CD14-positive monocyte (primary cell): ENCODE measurements around the gene BCAP31. TPM values are rescaled to one million over a fixed set of nuclear protein-coding genes. Genes with fewer than 3 reads are reported as not detected.

Source experiments
- DNase-seq, 3 donors: peaks; one replicate each; pipeline ENCODE4 v3.0.0-alpha.2; 2011 to 2022
- H2AFZ ChIP-seq: 2 replicates; pipeline ENCODE4 v1.6.0; 2012; ENCODE audit warnings: mild to moderate bottlenecking, low read depth, low read length, inconsistent platforms; ENCODE audit not compliant: insufficient read depth, poor library complexity, severe bottlenecking
- H3K27ac ChIP-seq, 2 donors: 1 replicate in 1 of 2; 2 replicates in 1 of 2; pipeline ENCODE4 v1.5.1; 2012 to 2013; ENCODE audit warnings: low read length in 2 of 2, control low read depth in 1 of 2, inconsistent platforms in 1 of 2, low read depth in 1 of 2, mild to moderate bottlenecking in 1 of 2
- H3K27me3 ChIP-seq, 2 donors: one replicate each; pipeline versions ENCODE4 v1.6.0 to v1.6.1; 2011 to 2013; ENCODE audit warnings: low read length in 2 of 2; ENCODE audit not compliant: control insufficient read depth in 2 of 2, insufficient read depth in 2 of 2
- H3K36me3 ChIP-seq, 2 donors: replicated peaks in 1 of 2; 1 replicate in 1 of 2; 2 replicates in 1 of 2; pipeline versions ENCODE4 v1.5.1 to v1.6.1; 2012 to 2013; ENCODE audit warnings: low read length in 2 of 2, control low read depth in 1 of 2, inconsistent platforms in 1 of 2, mild to moderate bottlenecking in 1 of 2; ENCODE audit not compliant: insufficient read depth in 2 of 2, control insufficient read depth in 1 of 2
- H3K4me1 ChIP-seq, 2 donors: 1 replicate in 1 of 2; 2 replicates in 1 of 2; pipeline versions ENCODE4 v1.5.1 to v1.6.1; 2012 to 2013; ENCODE audit warnings: low read length in 2 of 2, control low read depth in 1 of 2, inconsistent platforms in 1 of 2, mild to moderate bottlenecking in 1 of 2, moderate library complexity in 1 of 2; ENCODE audit not compliant: insufficient read depth in 2 of 2, control insufficient read depth in 1 of 2
- H3K4me2 ChIP-seq: replicated peaks from 2 replicates; pipeline ENCODE3; 2012; ENCODE audit warnings: low read length, moderate library complexity, mild to moderate bottlenecking; ENCODE audit not compliant: poor library complexity, severe bottlenecking; ENCODE audit errors: extremely low read depth
- H3K4me3 ChIP-seq, 3 experiments: fragments of 200-600 bp in 1 of 3; sonication (generic) in 1 of 3; replicated peaks in 1 of 3; 1 replicate in 2 of 3; 2 replicates in 1 of 3; pipeline ENCODE4 v1.5.1; 2011 to 2013; ENCODE audit warnings: low read length in 3 of 3, mild to moderate bottlenecking in 3 of 3, control low read depth in 2 of 3, low read depth in 2 of 3, inconsistent platforms in 1 of 3, moderate library complexity in 1 of 3
- H3K79me2 ChIP-seq: 2 replicates; pipeline ENCODE4 v1.6.0; 2012; ENCODE audit warnings: mild to moderate bottlenecking, control low read depth, inconsistent platforms, low read length, moderate library complexity; ENCODE audit not compliant: insufficient read depth
- H3K9ac ChIP-seq: 2 replicates; pipeline ENCODE4 v1.6.0; 2017; ENCODE audit warnings: low read length, mild to moderate bottlenecking; ENCODE audit not compliant: insufficient read depth, poor library complexity, severe bottlenecking
- H3K9me3 ChIP-seq, 2 donors: replicated peaks in 1 of 2; 1 replicate in 1 of 2; 2 replicates in 1 of 2; pipeline versions ENCODE4 v1.5.1 to v1.6.1; 2012 to 2013; ENCODE audit warnings: low read length in 2 of 2, control low read depth in 1 of 2; ENCODE audit not compliant: control insufficient read depth in 1 of 2, insufficient read depth in 1 of 2
- H4K20me1 ChIP-seq: 2 replicates; pipeline ENCODE4 v1.6.0; 2012; ENCODE audit warnings: mild to moderate bottlenecking, low read length, control low read depth, moderate library complexity; ENCODE audit not compliant: insufficient read depth
- H3K27ac Mint-ChIP-seq, 7 donors: one replicate each; pipeline ENCODE4 v1.8.0; 2020; ENCODE audit warnings: mild to moderate bottlenecking in 7 of 7, mixed read lengths in 7 of 7, moderate library complexity in 6 of 7, inconsistent platforms in 2 of 7
- H3K27me3 Mint-ChIP-seq, 3 donors: one replicate each; pipeline ENCODE4 v1.8.0; 2021 to 2022; ENCODE audit warnings: low read depth in 3 of 3, mild to moderate bottlenecking in 3 of 3, mixed read lengths in 3 of 3, moderate library complexity in 3 of 3, inconsistent platforms in 1 of 3
- H3K36me3 Mint-ChIP-seq, 2 donors: one replicate each; pipeline ENCODE4 v1.8.0; 2020; ENCODE audit warnings: mixed read lengths in 2 of 2, inconsistent platforms in 1 of 2, mild to moderate bottlenecking in 1 of 2
- H3K4me1 Mint-ChIP-seq: one replicate; pipeline ENCODE4 v1.8.0; 2020; ENCODE audit warnings: mild to moderate bottlenecking, mixed read lengths
- H3K4me3 Mint-ChIP-seq, 2 donors: one replicate each; pipeline ENCODE4 v1.8.0; 2020; ENCODE audit warnings: mild to moderate bottlenecking in 2 of 2, mixed read lengths in 2 of 2, moderate library complexity in 1 of 2
- H3K9me3 Mint-ChIP-seq, 7 donors: one replicate each; pipeline ENCODE4 v1.8.0; 2020 to 2022; ENCODE audit warnings: mixed read lengths in 7 of 7, mild to moderate bottlenecking in 6 of 7, moderate library complexity in 6 of 7, inconsistent platforms in 2 of 7
- WGBS: methylation state at CpG from one replicate; pipeline ENCODE4 v1.1.5; 2013; ENCODE audit warnings: missing lambda C conversion rate; ENCODE audit not compliant: insufficient coverage; 5-methylcytosine and 5-hydroxymethylcytosine counted together
- intact Hi-C, 2 donors: fragments of 100-400 bp; cut with micrococcal nuclease; formaldehyde crosslinking; loops; one replicate each; pipeline versions ENCODE4 v1.15.0 to v1.15.1; 2023
- polyA plus RNA-seq, 3 donors: library from polyadenylated mRNA; depleted of rRNA in 1 of 3; unstranded in 2 of 3; stranded (reverse) in 1 of 3; fragments of 300-500 nt in 2 of 3; fragments of >200 nt in 1 of 3; fragmentation: Illumina TruSeq in 2 of 3; gene quantifications; 1 replicate in 2 of 3; 2 replicates in 1 of 3; pipeline ENCODE4 v1.2.3, GENCODE V29; 2012 to 2021
- TF ChIP-seq, protein P1 (sequence below): fragments of 200-600 bp; IDR thresholded peaks from one replicate; pipeline ENCODE4 v1.8.0; 2022; ENCODE audit warnings: antibody characterized with exemption, mild to moderate bottlenecking

BCAP31 gene
- polyA plus RNA-seq, 3 donors: 139 to 294 (median 288) TPM

DNA sequence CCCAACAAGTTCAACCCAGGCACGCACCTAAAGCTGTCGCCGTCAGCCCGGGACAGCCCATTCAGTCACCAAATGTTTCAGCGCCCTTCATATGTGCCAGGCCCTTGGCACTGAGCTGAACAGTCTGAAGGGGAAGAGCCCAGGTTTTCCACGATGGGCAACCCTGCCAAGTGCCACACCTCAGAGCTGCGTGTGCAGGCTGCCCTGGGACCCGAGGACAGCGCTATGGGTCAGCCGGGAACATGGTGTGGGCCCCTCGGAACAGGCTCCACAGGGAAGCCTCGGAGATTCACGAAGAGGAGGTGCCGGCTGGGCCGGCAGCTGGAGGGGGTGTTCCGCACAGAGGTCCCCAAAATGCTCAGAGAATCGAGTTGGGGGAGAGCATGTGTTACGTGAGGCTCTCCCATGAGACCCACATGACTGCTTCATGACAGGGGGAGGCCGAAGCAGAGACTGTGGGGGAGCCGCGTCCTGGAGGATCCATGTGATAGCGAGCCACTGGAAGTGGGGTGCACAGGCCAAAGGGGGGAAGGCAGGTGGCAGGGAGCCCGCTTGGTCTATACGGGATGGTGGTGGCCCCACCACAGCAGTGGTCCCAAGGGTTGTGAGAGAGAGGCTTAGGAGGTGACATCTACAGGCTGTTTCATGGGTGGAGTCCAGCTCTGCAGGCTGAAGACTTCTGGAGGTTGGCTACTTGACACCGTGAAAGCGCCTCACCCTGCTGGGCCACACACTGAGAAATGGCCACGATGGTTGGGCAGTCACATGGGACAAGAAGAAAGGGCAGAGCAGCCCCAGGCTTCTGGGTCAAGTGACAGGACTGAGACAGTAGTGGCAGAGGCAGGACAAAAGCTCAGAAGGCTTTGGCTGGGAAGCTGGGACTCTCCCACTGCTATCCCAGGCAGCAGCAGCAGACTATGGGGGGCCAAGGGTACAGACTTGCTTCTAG lies 14.2 kb downstream of the BCAP31 start:
- Mint-ChIP-seq H3K27ac (peak overlapping the region in 2 of 7 donors; percentile 10 to 59), H3K36me3 (peaks cover 47 to 54% of the 10 kb centered on the region in 2 donors), H3K4me3 (no peak overlapping the region), H3K27me3 (peaks cover 0 to 10% (median 0%) of the 10 kb centered on the region in 3 donors), H3K9me3 (no peaks in the 10 kb centered on the region), H3K4me1 (peaks cover 18% of the 10 kb centered on the region)
- intact Hi-C loops: no loop called here
- Histone ChIP-seq H4K20me1 (peaks cover 59% of the 10 kb centered on the region), H3K4me1 (peaks cover 17 to 18% of the 10 kb centered on the region in 2 donors), H3K4me3 (no peak overlapping the region), H3K4me2 (no peak overlapping the region), H3K79me2 (no peaks in the 10 kb centered on the region), H3K9ac (no peak overlapping the region), H2AFZ (no peak overlapping the region), H3K9me3 (no peaks in the 10 kb centered on the region), H3K27ac (no peak overlapping the region), H3K27me3 (no peaks in the 10 kb centered on the region), H3K36me3 (peaks cover 32 to 57% of the 10 kb centered on the region in 2 donors)
- DNase-seq: no peak
- over 99% methylated on average over 12 of the region's 27 CpGs for WGBS
- TF ChIP-seq, protein P1, sequence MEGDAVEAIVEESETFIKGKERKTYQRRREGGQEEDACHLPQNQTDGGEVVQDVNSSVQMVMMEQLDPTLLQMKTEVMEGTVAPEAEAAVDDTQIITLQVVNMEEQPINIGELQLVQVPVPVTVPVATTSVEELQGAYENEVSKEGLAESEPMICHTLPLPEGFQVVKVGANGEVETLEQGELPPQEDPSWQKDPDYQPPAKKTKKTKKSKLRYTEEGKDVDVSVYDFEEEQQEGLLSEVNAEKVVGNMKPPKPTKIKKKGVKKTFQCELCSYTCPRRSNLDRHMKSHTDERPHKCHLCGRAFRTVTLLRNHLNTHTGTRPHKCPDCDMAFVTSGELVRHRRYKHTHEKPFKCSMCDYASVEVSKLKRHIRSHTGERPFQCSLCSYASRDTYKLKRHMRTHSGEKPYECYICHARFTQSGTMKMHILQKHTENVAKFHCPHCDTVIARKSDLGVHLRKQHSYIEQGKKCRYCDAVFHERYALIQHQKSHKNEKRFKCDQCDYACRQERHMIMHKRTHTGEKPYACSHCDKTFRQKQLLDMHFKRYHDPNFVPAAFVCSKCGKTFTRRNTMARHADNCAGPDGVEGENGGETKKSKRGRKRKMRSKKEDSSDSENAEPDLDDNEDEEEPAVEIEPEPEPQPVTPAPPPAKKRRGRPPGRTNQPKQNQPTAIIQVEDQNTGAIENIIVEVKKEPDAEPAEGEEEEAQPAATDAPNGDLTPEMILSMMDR: no peak

- peak overlapping the region in 5 of 7 donors; percentile 46 to 66 (median 59) for H3K27ac Mint-ChIP-seq
- no peaks in the 10 kb centered on the region for H3K27me3 ChIP-seq
- no peaks in the 10 kb centered on the region for H3K79me2 ChIP-seq
- peaks cover 46 to 65% of the 10 kb centered on the region in 2 donors for H3K36me3 Mint-ChIP-seq
- WGBS: 0% methylated on average over 2 of the region's 13 CpGs
- no peak overlapping the region for H3K4me3 ChIP-seq
- H3K9me3 Mint-ChIP-seq: peaks cover 0 to under 1% (median 0%) of the 10 kb centered on the region in 7 donors
- no peak overlapping the region for H3K4me2 ChIP-seq
- TF ChIP-seq, protein P1: peak; percentile 62
- H3K9ac ChIP-seq: no peak overlapping the region
- peaks cover 5 to 6% of the 10 kb centered on the region in 2 donors for H3K4me1 ChIP-seq
- H4K20me1 ChIP-seq: peaks cover 62% of the 10 kb centered on the region
- H3K9me3 ChIP-seq: no peaks in the 10 kb centered on the region
- intact Hi-C loops: no loop called here
- H3K27me3 Mint-ChIP-seq: peaks cover 0 to 12% (median 0%) of the 10 kb centered on the region in 3 donors
- DNase-seq: peak; percentile 60 to 77 (median 63)
- no peak overlapping the region for H2AFZ ChIP-seq
- H3K27ac ChIP-seq: peak overlapping the region in 1 of 2 donors; percentile 4
- H3K36me3 ChIP-seq: peaks cover 41 to 53% of the 10 kb centered on the region in 2 donors
- no peak overlapping the region for H3K4me3 Mint-ChIP-seq
- H3K4me1 Mint-ChIP-seq: peaks cover 8% of the 10 kb centered on the region
Measured at GRCh38 chrX:153708415-153708814, 15.8 kb downstream of the BCAP31 start.
